B cell (primary cell): Measurements from ENCODE around the gene CCT8L2.
"Not testable (repeated sequence)": the region's sequence is repeated elsewhere in the genome, so short reads cannot be mapped to it uniquely, and the experiment has no call there.

Source experiments
- EZH2 ChIP-seq: IDR thresholded peaks from 2 replicates; pipeline ENCODE4 v1.6.1; 2012; ENCODE audit warnings: borderline replicate concordance, low read depth, mild to moderate bottlenecking, moderate library complexity, low read length; ENCODE audit not compliant: insufficient read depth, poor library complexity, severe bottlenecking
- TF ChIP-seq, protein P1 (sequence below): fragments of 200-600 bp; IDR thresholded peaks from one replicate; pipeline ENCODE4 v1.8.0; 2022; ENCODE audit warnings: antibody characterized with exemption, mild to moderate bottlenecking

DNA sequence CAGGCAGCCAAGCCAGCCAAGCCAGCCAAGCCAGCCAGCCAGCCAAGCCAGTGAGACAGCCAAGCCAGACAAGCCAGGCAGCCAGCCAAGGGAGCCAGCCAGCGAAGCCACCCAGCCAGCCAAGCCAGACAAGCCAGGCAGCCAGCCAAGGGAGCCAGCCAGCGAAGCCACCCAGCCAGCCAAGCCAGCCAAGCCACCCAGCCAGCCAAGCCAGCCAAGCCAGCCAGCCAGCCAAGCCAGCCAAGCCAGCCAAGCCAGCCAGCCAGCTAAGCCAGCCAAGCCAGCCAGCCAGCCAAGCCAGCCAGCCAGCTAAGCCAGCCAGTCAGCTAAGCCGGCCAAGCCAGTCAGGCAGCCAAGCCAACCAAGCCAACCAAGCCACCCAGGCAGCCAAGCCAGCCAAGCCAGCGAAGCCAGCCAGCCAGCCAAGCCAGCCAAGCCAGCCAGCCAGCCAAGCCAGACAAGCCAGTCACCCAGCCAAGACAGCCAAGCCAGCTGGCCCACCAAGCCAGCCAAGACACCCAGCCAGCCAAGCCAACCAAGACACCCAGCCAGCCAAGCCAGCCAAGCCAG is 34.1 kb downstream of the CCT8L2 start:
- TF ChIP-seq, protein P1, sequence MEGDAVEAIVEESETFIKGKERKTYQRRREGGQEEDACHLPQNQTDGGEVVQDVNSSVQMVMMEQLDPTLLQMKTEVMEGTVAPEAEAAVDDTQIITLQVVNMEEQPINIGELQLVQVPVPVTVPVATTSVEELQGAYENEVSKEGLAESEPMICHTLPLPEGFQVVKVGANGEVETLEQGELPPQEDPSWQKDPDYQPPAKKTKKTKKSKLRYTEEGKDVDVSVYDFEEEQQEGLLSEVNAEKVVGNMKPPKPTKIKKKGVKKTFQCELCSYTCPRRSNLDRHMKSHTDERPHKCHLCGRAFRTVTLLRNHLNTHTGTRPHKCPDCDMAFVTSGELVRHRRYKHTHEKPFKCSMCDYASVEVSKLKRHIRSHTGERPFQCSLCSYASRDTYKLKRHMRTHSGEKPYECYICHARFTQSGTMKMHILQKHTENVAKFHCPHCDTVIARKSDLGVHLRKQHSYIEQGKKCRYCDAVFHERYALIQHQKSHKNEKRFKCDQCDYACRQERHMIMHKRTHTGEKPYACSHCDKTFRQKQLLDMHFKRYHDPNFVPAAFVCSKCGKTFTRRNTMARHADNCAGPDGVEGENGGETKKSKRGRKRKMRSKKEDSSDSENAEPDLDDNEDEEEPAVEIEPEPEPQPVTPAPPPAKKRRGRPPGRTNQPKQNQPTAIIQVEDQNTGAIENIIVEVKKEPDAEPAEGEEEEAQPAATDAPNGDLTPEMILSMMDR, result not testable (repeated sequence)
- not testable (repeated sequence) for TF ChIP-seq EZH2
